ENCODE data around the gene HERC4. TPM values are rescaled to one million over a fixed set of nuclear protein-coding genes. Genes with fewer than 3 reads are reported as not detected.
A peak's percentile ranks its signal among the peaks of the same experiment; 100 is the strongest.

HERC4 gene
- total and polyA plus RNA-seq, 9 of the 15 experiments (the other 6 are each of a cell fraction or from before 2014, with no cell fraction given): 12.5 to 33.5 (median 22.8) TPM

DNA sequence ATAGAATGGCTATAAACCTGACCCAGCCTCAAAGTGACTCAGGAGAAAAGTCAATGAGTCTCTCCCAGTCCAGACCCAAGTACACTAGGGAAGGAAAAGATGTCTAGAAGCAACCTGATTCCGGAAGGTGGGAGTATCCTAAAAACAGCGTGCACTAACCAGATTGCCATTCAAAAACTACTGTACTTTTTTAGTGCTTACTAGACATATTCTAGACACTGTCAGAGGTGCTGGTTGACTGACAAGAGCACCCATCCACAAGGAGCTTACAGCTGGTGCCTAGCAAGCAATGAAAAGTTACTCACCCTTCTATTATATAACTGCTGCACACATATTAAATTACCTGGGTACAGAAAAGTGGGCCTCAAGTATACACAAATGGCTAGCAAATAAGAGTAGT, 109.6 kb downstream of the HERC4 start:
- no peaks in the 10 kb centered on the region for H3K79me2 ChIP-seq (ENCODE audit: control insufficient read depth, insufficient read depth, low read length)
- no peak overlapping the region for H3K9ac ChIP-seq (ENCODE audit: insufficient read depth in 1 of 2, low read depth in 2 of 2, low read length in 2 of 2)
- no peaks in the 10 kb centered on the region for H3K9me1 ChIP-seq (ENCODE audit: control insufficient read depth, insufficient read depth, low read length)
- DNase-seq (ENCODE audit: extremely low read depth in 1 of 4, low spot score in 3 of 4) (no peak), FAIRE-seq (no peak), ATAC-seq (no peak)
- no peak overlapping the region for H3K4me2 ChIP-seq (ENCODE audit: insufficient read depth, low read length)
- TF ChIP-seq C11orf30 (IDR thresholded peaks at IDR 0.05; ENCODE audit: low read depth) (peak; percentile 43; the same call in 1 of the 2 replicates), ZNF316 (IDR thresholded peaks at IDR 0.05) (peak; percentile 69), MAFG (tag; conservative IDR thresholded peaks at IDR 0.05) (0 out of 2 replicates have a peak, but pooled peaks have one; percentile 10), HNRNPL (IDR thresholded peaks at IDR 0.05; ENCODE audit: low read depth, low read length) (no peak), CBFA2T3 (IDR thresholded peaks at IDR 0.05) (no peak), CHCHD3 (CRISPR knock-in tag; IDR thresholded peaks at IDR 0.05) (no peak), ZNF212 (CRISPR knock-in tag; IDR thresholded peaks at IDR 0.05) (no peak), ZNF766 (CRISPR knock-in tag; conservative IDR thresholded peaks at IDR 0.05) (no peak)
- intact Hi-C loops (cut with micrococcal nuclease) (no loop called here), in situ Hi-C loops (cut with MboI) (no loop called here)
- H3K36me3 ChIP-seq (ENCODE audit: control insufficient read depth, insufficient read depth, low read length): peaks cover 12% of the 10 kb centered on the region; the same call in 2 of the 3 replicates
- H3K4me1 ChIP-seq (replicated peaks in 1 of 2; ENCODE audit: control insufficient read depth in 2 of 2, insufficient read depth in 2 of 2, low read length in 2 of 2): no peaks in the 10 kb centered on the region
- H3K27ac ChIP-seq (ENCODE audit: extremely low read depth, low read depth, low read length): no peak overlapping the region
- BruUV-seq (replicated peaks): no TSS peak
- no peak overlapping the region for H2AFZ ChIP-seq (ENCODE audit: low read depth, low read length)
- no peak overlapping the region for H3K4me3 ChIP-seq
- no peaks in the 10 kb centered on the region for H3K9me3 ChIP-seq (replicated peaks; ENCODE audit: control insufficient read depth, insufficient read depth, low read depth, low read length)
- ChIA-PET CTCF (ENCODE audit: low intra/inter-chr PET ratio) (no interaction called here), POLR2A (interaction anchor here (0.8 kb wide), 1 partner anchor 16 kb away, joined by 3 read pairs; no protein-coding TSS in a partner anchor)
- no peaks in the 10 kb centered on the region for H4K20me1 ChIP-seq (replicated peaks; ENCODE audit: control insufficient read depth, insufficient read depth, low read length)
- H3K27me3 ChIP-seq (ENCODE audit: control insufficient read depth in 2 of 2, insufficient read depth in 2 of 2, low read length in 2 of 2): no peaks in the 10 kb centered on the region
- WGBS (ENCODE audit: insufficient coverage, low coverage, missing lambda C conversion rate): 88% methylated on average over 2 of the region's 2 CpGs
